Nucleus accumbens (tissue), 56 donors: Measurements from ENCODE around the gene VPS16.
"Not testable (repeated sequence)": the region's sequence is repeated elsewhere in the genome, so short reads cannot be mapped to it uniquely, and the experiment has no call there.

Experiments
- DNase-seq, 56 donors: peaks; one replicate each; lab custom pipeline; 2025; lab: John Stamatoyannopoulos, UW

VPS16 gene

DNA sequence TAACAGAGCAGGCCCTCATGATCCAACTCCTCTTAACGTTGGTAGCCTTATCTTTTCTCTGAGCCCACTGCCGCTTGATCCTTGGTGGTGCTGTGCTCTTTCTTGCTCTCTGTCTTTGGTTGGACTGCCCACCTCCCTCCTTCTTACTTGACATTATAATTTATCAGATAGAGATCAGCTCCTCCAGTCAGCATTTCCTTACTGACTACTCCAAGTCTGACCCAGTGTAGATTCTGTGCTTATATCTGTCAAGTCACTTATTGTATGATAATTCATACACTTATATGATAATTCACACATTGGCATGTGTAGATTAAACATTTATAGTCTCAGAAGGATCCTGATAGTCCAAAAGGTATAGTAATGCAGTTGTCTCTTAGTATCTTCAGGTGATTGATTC lies 50.8 kb downstream of the VPS16 start:
- no peak for DNase-seq

DNA sequence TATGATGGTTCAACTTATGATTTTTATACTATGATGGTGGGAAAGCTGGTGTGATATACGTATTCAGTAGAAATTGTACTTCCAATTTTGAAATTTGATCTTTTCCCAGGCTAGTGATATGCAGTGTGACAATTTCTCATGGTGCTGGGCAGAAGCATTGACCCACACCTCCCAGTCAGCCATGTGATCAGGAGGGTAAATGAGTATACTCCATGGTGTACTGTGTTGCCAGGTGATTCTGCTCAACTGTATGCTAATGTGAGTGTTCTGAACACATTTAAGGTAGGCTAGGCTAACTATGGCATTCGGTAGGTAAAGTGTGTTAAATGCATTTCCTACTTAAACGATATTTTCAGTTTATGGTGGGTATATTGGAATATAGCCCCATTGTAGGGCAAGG lies 51.8 kb downstream of the VPS16 start:
- no peak for DNase-seq

DNA sequence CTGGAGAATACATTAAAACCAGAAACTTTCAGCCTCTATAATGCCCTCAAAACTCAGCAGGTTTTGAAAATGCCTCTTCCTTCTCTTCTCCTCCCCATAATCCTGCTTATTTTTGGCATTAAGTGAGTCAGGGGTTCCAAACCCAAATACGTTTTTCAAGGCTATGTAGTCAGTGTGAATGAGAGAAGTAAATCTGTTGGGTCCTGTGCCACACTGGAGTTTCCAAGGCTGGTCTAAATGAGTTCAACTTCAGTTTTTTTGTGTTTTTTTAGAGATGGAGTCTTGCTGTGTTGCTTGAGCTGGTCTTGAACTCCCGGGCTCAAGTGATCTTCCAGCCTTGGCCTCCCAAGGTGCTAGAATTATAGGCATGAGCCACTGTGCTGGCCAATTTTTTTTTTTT lies 53.7 kb downstream of the VPS16 start:
- no peak for DNase-seq

DNA sequence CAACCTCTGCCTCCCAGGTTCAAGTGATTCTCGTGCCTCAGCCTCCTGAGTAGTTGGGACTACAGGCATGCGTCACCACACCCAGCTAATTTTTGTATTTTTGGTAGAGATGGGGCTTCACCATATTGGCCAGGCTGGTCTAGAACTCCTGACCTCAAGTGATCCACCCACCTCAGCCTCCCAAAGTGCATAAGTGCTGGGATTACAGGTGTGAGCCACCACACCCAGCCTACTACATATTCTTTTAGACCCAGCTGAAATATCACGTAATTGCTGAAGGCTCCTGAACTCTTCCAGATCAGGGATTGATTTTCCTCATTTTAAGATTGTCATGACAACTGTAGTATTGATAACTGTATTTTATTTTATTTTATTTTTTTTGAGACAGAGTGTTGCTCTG lies 54.6 kb downstream of the VPS16 start:
- DNase-seq: not testable (repeated sequence)

DNA sequence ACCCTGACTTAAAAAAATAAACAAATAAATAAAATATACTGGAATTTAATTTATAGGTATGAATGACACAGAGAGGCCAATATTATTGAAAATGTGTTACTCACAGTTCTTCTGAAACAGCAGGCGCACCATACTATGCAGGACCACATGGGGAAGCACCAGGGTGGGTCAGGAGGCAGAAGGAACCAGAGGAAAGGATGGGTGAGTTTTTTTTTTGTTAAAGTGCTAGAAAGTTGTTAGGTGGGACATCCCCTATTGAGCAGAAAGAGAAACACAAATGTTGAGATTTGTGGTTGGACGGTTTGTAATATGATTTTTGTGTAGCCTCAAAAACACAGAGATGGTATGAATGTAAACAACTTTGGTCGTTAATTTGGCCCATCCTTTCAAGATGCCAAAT lies 58.7 kb downstream of the VPS16 start:
- DNase-seq: no peak

DNA sequence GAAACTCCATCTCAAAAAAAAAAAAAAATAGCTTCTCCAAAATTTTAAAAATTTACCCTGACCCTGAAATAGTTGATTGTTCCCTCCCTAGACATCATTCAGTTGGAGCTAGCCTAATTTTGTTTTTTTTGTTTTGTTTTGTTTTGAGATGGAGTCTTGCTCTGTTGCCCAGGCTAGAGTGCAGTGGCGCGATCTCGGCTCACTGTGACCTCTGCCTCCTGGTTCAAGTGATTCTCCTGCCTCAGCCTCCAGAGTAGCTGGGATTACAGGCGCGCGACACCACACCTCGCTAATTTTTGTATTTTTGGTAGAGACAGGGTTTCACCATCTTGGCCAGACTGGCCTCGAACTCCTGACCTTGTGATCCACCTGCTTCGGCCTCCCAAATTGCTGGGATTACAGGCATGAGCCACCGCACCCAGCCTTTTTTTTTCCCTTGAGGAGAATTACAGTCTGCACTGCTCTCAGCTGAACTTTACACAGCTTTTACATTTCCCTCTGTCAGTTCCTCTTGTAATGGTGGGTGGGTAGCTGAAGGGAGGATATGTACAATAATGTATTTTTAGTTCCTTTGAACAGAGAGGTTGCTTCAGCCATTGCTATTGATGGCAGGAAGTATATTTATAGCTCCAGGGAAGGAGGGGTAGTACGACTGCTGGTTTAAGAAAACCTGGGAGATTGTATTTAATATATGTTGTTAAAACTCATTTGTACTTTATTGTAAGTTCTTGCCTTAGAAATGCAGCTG lies 60.5 kb downstream of the VPS16 start:
- no peak for DNase-seq

DNA sequence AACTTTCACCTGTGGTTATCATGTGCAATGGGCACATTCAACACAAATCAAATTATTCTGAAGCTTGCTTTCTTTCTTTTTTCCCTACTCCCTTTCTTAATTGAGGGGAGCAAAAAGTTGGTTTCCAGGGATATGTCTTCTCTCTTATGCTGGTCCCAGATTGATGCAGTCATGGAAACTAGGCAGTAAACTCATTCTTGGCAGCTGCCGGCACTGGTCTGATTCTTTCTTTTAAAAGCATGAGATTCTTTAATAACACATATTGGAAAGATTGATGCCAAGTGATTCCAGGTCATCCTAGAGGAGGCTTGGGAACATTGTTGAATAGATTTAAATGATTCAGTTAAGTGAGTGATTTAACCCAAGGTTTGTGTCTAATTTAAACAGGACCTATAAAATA lies 61.7 kb downstream of the VPS16 start:
- peak in 1 of 56 donors; percentile 4 for DNase-seq

DNA sequence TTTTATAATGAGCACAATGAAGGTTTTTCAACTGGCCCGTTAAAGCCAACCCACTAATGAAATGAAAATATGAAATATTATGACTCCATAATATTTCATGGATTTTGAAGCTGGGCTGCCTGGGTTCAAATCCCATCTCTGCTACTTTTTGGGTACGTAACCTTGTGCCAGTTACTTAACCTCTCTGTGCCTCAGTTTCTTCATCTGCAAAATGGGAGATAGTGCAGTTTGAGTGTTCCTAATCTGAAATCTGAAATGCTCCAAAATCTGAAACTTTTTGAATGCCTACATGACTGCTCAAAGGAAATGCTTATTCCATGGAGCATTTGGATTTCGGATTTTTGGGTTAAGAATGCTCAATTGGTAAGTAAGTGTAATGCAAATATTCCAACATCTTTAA lies 62.3 kb downstream of the VPS16 start:
- DNase-seq: no peak

DNA sequence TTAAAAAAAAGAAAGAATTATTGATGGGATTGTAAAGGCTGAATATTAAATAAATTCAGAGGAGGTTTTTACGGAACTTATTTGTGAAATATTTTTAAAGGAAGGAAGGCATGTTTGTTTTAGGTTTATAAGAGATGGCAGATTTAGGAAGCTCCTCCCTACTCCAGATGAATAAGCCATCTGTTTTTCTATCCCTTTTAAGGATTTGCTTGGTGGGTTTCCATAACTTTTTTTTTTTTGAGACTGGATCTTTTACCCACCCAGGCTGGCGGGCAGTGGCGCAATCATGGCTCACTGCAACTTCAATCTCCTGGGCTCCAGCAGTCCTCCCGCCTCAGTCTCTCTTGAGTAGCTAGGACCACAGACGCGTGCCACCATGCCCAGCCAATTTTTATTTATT lies 63.1 kb downstream of the VPS16 start:
- DNase-seq: no peak

DNA sequence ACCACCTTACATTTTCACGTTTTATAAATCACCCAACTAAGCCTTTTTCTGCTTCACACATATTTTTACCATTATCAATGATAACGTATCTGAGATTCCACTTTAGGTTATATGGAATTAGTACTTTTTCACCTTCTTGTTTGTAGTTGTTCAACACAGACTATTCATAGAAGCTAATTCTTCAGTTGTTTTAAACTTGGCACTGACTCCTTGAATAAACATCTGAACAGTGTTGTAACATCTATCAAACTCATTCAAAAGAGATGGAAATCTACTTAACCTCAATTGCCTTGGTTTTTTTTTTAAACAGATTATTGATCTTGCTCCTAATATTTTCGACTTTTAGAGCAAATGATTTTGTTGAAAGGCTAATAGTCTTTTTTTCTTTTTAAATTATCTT lies 67.0 kb downstream of the VPS16 start:
- DNase-seq: no peak

DNA sequence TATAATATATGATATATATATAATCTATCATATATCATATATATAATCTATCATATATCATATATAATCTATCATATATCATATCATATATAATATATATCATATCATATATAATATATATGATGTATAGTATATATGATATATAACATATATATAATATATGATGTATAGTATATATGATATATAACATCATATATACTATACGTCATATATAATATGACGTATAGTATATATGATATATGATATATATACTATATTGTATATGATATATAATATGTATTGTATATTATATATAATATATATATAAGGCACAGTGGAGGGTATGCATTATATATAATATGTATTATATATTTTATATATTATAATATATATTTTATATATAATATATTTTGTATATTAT lies 69.4 kb downstream of the VPS16 start:
- no peak for DNase-seq

DNA sequence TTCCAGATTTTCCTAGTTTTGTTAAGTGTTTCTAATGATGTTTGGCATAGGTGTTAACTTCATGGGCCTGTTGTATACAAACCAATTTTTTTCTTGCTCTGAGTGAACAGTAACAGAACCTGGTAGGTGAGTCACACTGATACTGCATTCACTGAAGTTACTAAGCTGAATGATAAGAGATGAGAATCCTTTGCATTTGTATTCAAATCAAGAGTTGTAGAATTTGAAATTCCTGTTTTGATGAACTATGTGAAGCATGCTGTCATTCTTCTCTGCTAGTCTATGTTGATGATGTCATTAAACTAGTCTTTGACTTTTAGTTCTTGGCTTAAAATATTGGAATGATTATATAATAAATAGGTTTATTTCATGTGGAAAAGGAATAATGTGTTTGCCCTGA lies 70.7 kb downstream of the VPS16 start:
- DNase-seq: no peak

DNA sequence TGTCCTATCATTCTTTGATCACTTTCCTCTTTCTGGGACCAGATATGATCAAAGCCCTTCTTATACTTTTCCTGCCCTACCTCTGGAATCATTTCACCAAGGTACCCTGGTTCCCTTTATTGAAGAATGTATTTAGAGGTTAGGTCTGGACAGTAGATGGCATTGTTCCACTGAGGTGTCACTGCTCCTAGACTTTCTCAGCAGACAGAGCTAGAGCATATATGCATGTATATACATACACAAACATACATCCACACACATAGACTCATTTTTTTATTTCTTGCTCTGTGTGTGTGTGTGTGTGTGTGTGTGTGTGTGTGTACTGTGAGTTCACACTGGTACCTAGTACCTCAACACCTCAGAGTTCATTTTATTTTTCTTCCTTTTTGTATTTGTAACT lies 73.6 kb downstream of the VPS16 start:
- no peak for DNase-seq
